IPS DF 4.7 (cell line): ENCODE measurements around the gene CHPF2.

Source experiments
- DNase-seq: peaks from one replicate; pipeline ENCODE4 v3.0.0-alpha.2; 2013; ENCODE audit warnings: low spot score; ENCODE audit errors: extremely low read depth

The CHPF2 gene

GRCh38 chr7:151283302-151283701 lies 51.0 kb downstream of the CHPF2 start:
- DNase-seq, result no peak

- DNase-seq, result no peak
These were observed 53.9 kb downstream of the CHPF2 start for GRCh38 chr7:151286148-151286547.
